ENCODE data around the gene NBEA.
"Not testable (repeated sequence)": the region's sequence is repeated elsewhere in the genome, so short reads cannot be mapped to it uniquely, and the experiment has no call there.

NBEA gene

DNA sequence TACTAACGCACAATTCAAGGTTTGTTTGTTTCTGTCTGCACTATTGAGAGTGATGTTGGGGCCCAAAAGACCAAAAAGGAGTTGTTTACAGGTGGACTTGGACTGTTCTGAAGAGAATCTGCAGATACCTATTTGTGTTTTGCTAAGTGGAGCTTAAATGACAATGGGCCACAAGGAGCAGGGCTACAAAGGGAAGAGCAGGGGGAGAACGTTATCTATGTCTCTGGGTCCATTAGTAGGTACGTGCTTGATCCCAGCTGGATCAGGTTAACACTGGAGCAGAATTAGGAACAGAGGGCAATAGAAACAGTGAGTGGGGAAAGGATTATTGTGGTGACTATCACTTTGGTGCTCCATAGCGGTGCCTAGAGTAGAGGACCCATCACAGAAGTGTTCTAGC, 22.5 kb downstream of the NBEA start:
- no peak for DNase-seq

DNA sequence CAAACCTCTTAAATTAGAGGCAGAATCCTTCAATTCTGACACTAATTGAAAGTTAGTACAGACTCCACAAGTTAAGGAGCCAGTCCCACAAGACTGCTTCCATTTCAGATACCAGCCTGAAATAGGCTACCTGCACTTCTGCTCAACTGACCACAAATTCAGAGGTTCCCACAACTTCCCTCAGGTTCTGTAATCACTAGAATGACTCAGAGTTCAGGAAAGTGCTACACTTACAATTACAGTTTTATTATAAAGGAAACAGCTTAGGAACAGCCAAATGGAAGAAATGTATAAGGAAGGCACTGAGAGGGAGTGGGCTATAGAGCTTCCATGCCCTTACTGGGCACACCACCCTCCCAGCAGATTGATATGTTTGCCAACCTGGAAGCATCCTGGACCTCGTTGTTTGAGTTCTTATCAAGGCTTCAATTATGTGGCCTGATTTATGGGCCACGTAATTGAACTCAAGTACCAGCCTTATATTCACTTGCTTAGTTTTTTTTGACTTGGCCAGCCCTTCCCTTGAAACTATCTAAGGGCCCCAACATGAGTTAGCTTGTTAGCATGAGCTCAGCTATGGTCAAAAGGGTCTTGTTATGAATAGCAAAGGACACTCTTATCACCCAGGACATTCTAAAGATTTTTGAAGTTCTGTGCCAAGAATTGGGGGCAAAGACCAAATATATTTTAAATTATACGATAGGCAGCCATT, 25.9 kb downstream of the NBEA start:
- no peak for DNase-seq

DNA sequence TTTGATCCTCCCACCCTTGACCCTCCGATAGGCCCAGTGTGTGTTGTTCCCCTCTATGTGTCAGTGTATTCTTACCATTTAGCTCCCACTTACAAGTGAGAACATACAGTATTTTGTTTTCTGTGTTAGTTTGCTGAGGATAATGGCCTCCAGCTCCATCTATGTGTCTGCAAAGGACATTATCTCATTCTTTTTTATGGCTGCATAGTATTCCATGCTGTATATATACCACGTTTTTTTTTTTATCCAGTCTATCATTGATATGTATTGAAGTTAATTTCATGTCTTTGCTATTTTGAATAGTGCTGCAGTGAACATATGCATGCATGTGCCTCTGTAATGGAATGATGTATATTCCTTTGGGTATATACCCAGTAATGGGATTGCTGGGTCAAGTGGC, 27.5 kb downstream of the NBEA start:
- DNase-seq: not testable (repeated sequence)

DNA sequence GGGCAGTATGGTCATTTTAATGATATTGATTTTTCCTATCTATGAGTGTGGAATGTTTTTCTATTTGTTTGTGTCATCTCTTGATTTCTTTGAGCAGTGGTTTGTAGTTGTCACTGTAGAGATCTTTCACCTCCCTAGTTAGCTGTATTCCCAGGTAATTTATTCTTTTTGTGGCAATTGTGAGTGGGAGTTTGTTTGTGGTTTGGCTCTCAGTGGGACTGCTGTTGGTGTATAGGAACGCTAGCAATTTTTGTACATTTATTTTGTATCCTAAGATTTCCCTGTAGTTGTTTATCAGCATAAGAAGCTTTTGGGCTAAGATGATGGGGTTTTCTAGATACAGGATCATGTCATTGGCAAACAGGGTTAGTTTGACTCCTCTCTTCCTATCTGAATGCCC, 28.9 kb downstream of the NBEA start:
- no peak for DNase-seq

DNA sequence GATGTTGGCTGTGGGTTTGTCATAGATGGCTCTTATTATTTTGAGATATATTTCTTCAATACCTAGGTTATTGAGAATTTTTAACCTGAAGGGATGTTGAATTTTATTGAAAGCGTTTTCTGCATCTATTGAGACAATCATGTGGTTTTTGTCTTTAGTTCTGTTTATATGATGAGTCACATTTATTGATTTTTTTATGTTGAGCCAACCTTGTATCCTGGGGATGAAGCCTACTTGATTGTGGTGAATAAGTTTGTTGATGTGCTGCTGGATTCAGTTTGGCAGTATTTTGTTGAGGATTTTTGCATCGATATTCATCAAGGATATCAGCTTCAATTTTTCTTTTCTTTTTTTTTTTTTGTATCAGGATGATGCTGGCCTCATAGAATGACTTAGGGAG, 29.4 kb downstream of the NBEA start:
- DNase-seq: no peak

DNA sequence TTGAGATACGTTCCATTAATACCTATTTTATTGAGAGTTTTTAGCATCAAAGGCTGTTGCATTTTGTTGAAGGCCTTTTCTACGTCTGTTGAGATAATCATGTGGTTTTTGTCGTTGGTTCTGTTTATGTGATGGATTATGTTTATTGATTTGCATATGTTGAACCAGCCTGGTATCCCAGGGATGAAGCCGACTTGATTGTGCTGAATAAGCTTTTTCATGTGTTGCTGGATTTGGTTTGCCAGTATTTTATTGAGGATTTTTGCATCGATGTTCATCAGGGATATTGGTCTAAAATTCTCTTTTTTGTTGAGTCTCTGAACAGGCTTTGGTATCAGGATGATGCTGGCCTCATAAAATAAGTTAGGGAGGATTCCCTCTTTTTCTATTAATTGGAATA, 43.1 kb downstream of the NBEA start:
- DNase-seq: not testable (repeated sequence)

DNA sequence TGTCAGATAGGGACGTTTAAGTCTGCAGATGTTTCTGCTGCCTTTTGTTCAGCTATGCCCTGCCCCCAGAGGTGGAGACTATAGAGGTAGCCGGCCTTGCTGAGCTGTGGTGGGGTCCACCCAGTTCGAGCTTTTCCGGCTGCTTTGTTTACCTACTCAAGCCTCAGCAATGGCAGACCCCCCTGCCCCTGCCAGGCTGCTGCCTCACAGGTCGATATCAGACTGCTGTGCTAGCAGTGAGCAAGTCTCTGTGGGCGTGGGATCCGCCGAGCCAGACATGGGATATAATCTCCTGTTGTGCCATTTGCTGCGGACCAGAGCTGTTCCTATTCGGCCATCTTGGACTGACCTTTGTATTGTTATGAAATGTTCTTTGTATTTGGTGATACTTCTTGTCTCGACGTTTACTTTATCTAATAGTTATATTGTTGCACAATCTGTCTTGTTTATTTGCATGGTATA, 46.3 kb downstream of the NBEA start:
- DNase-seq: no peak

DNA sequence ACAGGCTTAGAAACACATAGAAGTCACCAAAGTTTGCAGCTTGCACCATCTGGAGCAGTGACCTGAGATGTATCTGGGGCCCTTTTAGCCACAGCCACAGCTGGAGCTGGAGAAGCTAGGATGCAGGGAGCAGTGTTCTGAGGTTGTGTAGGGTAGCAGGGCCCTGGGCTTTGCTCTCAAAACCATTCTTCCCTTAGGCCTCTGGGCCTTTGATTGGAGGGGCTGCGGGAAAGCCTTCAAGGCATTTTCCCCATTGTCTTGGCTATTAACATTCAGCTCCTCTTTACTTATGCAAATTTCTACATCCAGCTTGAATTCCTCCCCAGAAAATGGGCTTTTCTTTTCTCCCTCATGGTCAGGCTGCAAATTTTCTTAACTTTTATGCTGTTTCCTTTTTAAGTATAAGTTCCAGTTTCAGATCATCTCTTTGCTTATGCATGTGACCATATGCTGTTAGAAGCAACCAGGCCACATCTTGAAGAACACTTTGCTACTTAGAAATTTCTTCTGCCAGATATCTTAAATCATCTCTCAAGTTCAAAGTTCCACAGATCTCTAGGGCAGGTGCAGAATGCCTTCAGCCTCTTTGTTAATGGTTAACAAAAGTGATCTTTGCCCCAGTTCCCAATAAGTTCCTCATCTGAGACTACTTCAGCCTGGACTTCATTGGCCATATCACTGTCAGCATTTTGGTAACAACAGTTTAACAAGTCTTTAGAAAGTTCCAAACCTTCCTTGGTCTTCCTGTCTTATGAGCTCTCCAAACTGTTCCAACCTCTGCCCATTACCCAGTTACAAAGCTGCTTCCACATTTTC, 48.5 kb downstream of the NBEA start:
- DNase-seq: no peak

DNA sequence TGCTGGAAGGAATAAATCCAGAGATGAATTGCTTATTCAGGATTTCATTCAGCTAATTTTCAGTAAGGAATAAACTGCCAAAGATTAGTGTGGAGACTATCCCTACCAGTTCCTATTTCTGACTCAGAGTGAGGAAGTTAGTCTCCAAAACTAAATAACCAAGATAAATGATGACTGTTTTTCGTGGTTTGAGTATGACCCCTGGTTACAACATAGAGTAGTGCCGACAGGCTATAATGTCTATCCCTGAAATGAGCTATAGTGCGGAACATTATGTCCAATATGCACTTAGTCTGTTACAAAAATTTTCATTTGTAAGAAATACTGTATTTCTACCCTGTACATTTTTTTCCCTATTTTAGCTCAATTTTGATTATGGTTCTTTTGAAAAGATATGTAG, 51.4 kb downstream of the NBEA start:
- no peak for DNase-seq

DNA sequence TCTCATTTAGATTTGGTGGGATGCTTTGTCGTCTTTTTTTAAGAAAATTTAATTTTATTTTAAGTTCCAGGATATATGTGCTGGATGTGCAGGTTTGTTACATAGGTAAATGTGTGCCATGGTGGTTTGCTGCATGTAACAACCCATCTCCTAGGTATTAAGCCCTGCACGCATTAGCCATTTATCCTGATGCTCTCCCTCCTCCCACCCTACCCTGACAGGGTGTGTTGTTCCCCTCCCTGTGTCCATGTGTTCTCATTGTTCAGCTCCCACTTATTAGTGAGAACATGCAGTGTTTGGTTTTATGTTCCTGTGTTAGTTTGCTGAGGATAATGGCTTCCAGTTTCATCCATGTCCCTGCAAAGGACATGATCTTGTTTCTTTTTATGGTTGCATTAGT, 61.7 kb downstream of the NBEA start:
- not testable (repeated sequence) for DNase-seq

DNA sequence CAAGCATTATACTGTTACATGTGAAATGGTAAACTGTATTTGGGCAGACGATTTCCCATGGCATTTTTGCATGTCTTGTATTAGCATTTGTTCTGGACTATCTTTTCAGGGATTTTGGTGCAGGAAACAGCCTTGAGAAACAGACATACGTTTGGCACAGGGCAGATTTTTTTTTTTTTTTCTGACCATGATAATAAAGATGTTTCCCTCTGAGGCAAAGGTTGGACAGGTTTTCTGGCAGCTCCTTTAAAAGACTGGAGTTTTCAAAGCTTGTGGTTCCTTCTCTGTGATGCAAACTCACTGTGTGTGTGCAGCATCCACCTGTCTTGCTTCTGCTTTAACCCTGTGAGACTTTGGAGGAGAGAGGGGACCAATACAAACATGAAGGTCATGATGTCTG, 63.0 kb downstream of the NBEA start:
- DNase-seq: no peak

DNA sequence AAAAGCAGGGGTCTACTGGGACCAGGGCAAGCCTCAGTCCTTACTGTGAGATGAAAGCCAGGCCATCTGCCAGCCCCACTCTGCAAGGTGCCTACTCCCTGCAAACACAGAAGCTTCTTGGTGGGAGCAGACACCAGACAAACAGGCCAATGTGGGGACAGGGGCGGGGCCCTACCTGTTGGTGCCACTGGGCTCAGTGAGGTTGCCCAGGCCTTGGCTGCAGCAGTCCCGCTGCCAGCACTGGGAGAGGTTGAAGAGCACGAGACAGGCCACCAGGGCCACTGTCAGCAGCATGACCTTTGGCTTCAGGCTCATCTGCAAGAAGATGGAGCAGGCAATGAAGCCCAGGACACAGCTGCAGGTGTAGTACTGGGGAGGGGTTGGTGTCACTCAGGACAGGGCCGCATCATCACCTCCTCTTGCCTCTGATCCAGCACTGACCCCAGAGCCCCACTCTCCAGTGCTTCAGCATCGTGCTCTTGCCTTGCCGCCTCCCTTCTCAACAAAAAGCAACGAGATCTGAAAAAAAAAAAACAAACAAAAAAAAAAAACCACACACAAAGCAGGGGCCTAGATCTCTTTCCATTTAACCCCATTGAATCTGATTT, 72.6 kb downstream of the NBEA start:
- DNase-seq: no peak

DNA sequence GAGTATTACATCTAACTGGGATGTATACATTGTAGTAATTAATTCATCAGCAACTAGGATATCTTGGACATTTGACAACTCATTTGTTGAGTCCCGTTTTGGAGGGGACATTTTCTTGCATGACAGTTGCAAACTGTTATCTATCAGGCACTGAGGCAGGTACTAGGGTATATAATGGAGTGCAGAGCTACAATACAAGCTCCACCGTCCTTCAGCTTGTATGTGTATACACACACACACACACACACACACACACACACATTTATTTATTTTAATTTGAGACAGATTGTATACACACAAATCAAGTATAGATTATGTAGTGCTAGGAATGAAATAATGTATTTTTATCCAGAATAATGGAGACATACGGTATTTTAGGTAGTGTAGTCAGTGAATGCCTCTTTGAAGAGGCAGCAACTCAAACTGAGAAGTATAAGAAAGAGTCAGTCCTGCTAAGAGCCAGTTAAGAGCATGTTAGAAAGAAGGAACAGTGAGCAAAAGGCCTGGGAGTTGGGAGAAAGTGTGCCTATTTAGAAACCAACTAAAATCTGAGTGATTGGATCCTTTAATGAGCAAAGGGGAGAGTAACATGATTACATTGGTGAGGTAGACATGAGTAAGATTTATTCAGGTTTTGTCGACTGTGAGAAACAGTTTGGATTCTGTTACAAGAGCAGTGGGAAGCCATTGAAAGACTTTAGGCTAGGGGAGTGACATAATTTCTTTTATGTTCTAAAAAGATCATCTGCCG, 74.5 kb downstream of the NBEA start:
- no peak for DNase-seq

DNA sequence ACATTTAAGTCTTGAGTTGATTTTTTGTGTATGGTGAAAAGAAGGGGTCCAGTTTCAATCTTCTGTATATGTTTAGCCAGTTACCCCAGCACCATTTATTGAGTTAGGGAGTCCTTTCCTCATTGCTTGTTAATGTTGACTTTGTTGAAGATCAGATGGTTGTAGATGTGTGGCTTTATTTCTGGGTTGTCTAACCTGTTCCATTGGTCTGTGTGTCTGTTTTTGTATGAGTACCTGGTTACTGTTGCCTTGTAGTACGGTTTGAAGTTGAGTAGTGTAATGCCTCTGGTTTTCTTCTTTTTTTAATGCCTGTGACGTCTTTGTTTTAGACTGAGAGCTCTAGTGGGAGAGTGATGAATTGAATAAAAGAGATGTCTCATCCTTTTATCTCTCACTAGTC, 83.2 kb downstream of the NBEA start:
- no peak for DNase-seq

DNA sequence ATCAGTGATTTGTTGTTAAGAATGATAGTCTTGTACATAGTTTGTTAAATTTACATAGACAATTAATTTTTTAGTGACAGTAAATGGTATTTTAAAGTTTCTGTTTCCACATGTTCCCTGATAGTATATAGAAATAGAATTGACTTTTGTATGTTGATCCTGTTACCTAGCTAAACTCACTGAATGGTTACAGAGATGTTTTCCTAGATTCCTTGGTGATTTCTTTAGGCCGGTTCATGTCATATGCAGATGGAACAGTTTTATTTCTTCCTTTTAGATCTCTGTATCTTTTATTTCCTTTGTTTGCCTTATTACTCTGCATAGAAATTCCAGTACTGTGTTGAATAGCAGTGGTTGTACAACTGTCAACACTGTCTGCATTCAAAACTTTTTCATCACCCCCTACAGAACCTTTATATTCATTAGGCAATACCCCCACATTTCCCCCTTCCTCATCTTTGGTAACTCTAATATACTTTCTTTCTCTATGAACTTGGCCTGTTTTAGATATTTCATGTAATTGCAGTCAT, 86.3 kb downstream of the NBEA start:
- no peak for DNase-seq

DNA sequence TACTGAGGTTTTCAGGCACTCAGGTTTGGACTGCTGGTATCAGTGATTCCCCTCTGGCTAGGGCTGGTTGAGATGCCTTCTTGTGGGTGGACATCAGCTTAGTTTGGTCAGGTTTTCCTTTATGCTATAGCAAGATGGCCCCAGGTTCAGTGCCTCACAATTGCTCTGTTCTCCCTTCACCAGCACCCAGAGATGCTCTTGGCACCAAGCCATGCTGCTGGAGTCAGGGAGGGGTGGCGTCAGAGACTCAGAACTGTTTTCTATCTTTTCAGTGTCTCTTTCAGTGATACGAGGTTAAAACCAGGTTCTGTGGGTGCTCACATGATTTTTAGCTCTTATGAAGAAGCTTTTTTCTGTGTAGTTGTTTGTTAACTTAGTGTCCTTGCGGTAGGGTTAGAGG, 96.9 kb downstream of the NBEA start:
- no peak for DNase-seq

DNA sequence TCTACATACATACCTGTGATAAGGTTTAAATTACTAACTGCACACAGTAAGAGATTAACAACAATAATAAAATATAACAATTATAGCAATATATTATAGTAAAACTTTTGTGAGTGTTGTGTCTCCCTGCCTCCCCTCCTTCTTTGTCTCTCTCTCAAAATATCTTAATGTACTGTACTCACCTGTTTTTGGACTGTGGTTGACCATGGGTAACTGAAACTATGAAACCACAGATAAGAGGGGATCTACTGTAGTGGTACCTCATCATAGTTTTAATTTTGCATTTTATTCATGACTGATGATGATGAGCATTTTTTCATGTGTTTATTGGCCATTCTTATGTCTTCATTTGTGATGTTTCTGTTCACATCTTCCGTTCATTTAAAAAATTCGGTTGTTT, 104.5 kb downstream of the NBEA start:
- no peak for DNase-seq

DNA sequence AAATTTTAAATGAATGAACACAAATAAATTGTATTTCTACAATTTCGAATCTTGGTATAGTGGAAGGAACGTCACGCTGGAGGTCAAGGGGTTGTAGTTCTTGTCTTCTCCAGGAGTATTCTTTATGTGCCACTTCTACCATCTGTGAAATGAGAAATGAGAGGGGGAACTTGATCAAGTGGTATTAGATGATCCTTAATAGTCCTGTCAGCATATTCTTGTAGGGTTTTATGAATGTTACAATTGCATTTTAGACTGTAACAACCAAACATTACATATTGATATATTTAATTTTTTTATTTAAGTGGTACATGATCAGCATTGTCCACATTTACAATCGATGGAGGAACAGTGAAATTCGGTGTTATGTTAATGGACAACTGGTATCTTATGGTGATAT, 113.6 kb downstream of the NBEA start:
- DNase-seq: no peak

DNA sequence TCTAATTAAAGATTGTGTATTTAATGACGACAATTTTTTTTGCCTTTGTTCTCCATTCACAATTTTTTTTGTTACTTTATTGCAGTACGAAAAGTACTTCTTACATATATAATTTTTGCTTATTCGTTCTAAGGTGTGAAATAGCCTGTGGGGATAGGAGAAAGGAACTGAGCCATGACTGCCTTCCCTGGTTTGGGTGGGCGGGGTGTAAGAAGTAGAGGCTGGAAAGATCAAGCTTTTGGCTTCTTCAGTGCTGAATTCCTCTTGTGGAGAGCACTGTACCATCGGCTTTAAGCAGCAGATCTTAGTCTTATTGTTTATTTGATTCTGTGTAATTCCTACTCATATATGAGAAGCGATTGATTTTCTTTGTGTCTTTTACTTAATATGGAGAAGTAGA, 115.8 kb downstream of the NBEA start:
- no peak for DNase-seq

DNA sequence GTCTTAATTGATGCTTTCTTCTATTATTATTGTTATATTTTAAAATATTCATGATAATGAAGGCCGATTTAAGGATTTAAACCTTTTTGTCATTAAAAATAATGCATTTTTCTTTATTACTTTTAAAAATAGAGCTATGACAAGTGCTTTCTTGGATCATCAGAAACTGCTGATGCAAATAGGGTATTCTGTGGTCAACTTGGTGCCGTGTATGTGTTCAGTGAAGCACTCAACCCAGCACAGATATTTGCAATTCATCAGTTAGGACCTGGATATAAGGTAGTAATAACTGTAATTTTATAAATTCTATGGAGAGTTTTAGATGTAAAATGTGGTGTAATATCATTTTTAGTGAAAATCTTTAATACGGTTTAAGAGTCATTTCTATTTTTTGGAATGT, 116.5 kb downstream of the NBEA start:
- DNase-seq: not testable (repeated sequence)

DNA sequence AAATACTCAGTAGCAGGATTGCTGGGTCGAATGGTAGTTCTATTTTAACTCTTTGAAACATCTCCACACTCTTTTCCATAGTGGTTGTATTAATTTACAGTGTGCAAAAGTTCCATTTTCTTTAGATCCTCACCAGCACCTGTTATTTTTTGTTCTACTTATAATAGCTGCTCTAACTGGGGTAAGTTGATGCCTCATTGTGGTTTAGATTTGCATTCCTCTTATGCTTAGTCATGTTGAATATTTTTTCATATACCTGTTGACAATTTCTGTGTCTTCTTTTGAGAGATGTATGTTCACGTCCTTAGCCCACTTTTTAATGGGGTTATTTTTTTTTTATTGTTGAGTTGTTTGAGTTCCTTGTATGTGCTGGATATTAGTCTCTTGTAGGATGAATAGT, 144.6 kb downstream of the NBEA start:
- no peak for DNase-seq

DNA sequence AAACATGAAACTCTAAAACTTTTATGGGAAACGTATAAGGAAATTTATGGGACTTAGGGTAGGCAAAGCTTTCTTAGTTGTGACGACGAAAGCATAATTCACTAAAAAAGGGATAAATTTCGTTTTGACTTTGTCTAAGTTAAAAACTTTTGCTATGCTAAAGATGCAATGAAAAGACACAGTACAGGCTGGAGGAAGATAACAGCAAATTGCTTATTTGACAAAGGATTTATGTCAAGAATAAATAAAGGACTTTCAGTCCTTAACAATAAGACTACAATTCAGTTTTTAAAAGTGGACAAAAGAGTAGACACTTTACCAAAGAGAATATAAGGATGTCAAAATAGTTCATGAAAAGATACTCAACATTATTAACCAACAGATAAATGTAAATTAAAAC, 150.2 kb downstream of the NBEA start:
- no peak for DNase-seq

DNA sequence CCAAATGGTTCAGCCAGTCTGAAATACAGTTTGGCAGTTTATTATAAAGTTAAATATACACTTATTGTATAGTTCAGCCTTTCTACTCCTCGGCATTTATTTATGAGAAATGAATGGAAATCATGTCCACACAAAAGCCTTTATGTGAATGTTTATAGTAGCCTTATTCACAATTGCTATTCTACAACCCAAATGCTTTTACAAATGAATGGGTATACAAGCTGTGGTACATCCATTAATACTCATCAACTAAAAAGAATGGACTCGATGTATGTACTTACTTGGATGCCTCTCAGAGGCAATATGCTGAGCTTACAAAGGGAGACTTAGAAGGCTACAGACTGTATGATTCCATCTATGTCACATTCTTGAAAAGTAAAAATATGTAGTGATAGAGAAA, 150.7 kb downstream of the NBEA start:
- DNase-seq: no peak

Measured in CD4-positive, alpha-beta T cell treated with Interleukin-6 for 4 hours (primary cell).